ENCODE measurements around the gene DUSP6.

Gene DUSP6

DNA sequence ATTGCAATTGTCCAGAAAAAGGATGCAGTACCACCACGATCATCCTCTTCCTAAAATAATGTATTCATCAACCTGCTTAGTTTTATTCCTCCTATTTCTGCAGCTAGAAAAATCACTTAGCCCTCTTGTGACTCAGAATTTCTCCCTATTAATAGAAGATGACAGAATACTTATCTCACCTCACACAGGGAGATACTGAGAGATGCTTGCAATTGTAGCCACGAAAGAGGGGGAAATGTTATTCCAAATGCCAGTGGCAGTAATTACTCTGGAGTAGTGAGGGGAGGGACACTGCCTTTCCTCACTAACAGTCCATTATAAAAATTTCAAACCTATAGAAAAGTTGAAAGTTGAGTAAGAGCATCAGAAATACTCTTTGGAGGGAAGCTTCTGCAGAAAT, 11.8 kb upstream of the DUSP6 start:
- Mint-ChIP-seq H3K4me1 (ENCODE audit: low read depth) (no peaks in the 10 kb centered on the region), H3K27me3 (peaks cover 2% of the 10 kb centered on the region), H3K9me3 (no peaks in the 10 kb centered on the region), H3K4me3 (no peak overlapping the region), H3K27ac (no peak overlapping the region), H3K36me3 (ENCODE audit: low read depth) (no peaks in the 10 kb centered on the region)

DNA sequence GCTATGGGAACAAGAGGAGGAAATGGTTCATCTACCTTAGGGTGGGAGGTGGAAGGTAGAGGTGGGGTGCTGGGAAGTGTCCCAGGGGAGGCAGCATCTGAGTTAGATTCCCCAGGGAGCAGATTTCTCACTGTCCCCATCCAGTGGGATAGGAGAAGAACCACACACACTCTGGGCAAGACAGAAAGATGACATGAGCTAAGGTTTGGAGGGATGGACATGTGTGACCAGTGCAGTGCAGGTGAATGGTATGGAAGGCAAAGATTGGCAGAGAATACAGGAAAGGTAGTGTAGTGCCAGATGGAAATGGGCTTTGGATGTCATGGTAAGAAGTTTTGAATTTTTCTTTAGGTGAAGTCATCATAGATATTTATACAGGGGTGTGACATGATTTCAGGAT, 11.3 kb upstream of the DUSP6 start:
- Mint-ChIP-seq H3K27me3 (peaks cover 3% of the 10 kb centered on the region), H3K4me3 (no peak overlapping the region), H3K9me3 (no peaks in the 10 kb centered on the region), H3K27ac (no peak overlapping the region), H3K4me1 (ENCODE audit: low read depth) (no peaks in the 10 kb centered on the region), H3K36me3 (ENCODE audit: low read depth) (no peaks in the 10 kb centered on the region)

DNA sequence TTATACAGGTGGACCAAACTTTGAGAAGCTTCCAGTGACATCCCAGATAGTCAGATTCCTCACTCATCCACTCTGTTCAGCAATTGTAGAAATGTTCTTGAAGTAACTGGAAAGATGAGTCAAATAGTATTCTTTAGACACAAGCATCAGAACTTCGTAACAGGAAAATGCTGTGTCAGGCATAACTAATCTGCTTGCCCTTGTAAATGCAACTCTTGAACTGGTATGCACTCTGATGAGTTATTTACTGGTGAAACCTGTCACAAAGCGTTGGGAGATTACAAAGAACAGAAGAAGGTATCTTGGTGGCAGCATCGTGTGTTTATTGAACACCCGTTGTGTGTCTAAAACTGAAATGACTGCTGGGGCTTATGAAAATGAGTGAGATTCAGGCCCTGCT, 10.8 kb upstream of the DUSP6 start:
- Mint-ChIP-seq H3K4me1 (ENCODE audit: low read depth) (no peaks in the 10 kb centered on the region), H3K27ac (no peak overlapping the region), H3K4me3 (no peak overlapping the region), H3K36me3 (ENCODE audit: low read depth) (no peaks in the 10 kb centered on the region), H3K27me3 (peaks cover 3% of the 10 kb centered on the region), H3K9me3 (no peaks in the 10 kb centered on the region)

DNA sequence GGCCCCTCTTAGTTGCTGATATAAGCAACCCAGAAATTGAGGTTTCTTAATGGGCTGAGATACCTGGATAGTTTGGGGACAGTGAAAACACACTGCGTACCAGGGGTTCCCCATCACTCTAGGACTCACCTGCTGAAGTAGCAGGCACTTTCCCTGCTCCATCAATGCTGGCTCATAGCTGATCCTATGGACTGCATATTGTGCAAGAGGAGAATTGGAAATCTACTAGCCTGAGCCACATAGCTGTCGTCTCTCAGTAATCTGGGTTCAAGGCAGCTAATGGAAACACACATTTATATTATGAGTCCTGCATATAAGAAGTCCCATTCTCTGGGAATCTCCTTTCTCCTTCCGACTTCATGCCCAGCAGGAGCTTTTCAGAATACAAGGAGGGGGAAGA, 7.3 kb upstream of the DUSP6 start:
- Mint-ChIP-seq H3K27ac (no peak overlapping the region), H3K4me3 (no peak overlapping the region), H3K4me1 (ENCODE audit: low read depth) (peaks cover 13% of the 10 kb centered on the region), H3K36me3 (ENCODE audit: low read depth) (no peaks in the 10 kb centered on the region), H3K27me3 (peaks cover 3% of the 10 kb centered on the region), H3K9me3 (no peaks in the 10 kb centered on the region)

DNA sequence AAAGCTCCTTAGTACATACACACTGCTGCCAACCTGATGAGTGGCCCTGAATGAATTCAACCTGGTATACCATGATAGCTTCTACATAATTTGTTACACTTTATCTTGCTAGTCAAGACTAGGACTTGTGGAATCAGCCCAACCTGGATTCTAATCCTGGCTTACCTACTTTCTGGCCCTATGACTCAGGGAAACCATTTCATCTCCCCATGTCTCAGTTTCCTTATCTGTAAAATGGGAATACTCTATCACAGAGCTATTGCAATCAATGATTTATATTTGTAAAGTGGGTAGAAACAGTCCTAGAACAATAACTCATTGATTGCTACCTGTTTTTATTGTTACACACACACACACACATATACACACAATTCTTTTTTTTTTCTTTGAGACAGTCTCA, 6.5 kb upstream of the DUSP6 start:
- Mint-ChIP-seq H3K27ac (no peak overlapping the region), H3K4me1 (ENCODE audit: low read depth) (peaks cover 18% of the 10 kb centered on the region), H3K27me3 (peaks cover 3% of the 10 kb centered on the region), H3K4me3 (no peak overlapping the region), H3K36me3 (ENCODE audit: low read depth) (no peaks in the 10 kb centered on the region), H3K9me3 (no peaks in the 10 kb centered on the region)

DNA sequence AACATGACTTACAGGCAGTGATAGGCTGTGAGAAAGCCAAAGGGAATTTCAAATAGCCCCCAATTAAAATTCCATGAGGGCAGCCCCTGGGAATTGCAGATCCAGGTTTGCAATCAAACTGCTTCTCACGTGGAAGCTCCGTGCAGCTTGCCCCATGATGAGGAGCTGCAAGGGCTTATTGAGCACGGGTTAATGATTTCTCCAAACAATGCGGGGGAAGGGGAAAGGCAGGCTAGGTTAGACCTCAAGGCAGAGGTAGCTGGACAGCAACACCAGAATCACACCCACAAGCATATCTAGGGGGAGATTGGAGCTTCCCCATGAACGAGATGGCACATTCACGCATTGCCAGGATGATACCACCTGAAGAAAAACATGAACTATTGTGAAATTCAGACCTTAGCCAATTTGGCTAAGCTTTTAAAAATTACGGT, 5.0 kb upstream of the DUSP6 start:
- peaks cover 3% of the 10 kb centered on the region for H3K27me3 Mint-ChIP-seq
- H3K9me3 Mint-ChIP-seq = no peaks in the 10 kb centered on the region
- peaks cover 28% of the 10 kb centered on the region for H3K4me1 Mint-ChIP-seq (ENCODE audit: low read depth)
- H3K27ac Mint-ChIP-seq = no peak overlapping the region
- H3K36me3 Mint-ChIP-seq (ENCODE audit: low read depth) = no peaks in the 10 kb centered on the region
- H3K4me3 Mint-ChIP-seq = no peak overlapping the region

DNA sequence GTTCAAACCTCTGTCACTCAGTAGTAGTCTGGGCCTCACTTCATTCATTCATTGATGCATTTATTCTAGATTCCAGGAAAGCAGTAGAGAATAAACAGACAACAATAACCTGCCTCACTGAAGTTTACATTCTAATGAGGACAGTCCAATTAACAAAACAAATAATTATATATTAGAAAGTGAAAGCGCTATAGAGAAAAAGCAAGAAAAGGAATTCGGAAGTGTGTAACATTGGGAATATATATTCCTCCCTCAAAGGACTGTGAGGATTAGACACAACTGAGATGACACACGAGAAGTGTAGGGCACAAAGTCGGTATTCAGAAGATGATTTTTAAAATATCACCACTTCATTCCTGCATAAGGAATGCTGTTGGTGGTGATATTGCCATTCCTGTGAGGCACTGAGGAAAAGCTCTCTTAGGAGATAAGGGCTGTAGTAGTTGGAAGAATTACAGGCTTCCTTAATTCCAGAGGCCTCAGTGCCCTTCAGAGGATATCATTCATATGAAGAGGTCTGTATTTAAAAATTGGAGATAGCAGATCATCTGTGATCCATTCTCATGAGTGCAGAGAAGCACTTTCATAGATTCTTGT, 3.9 kb upstream of the DUSP6 start:
- no peak overlapping the region for H3K4me3 Mint-ChIP-seq
- H3K27me3 Mint-ChIP-seq = peaks cover 3% of the 10 kb centered on the region
- no peak overlapping the region for H3K27ac Mint-ChIP-seq
- H3K4me1 Mint-ChIP-seq (ENCODE audit: low read depth) = peaks cover 31% of the 10 kb centered on the region
- H3K36me3 Mint-ChIP-seq (ENCODE audit: low read depth) = no peaks in the 10 kb centered on the region
- H3K9me3 Mint-ChIP-seq = no peaks in the 10 kb centered on the region

DNA sequence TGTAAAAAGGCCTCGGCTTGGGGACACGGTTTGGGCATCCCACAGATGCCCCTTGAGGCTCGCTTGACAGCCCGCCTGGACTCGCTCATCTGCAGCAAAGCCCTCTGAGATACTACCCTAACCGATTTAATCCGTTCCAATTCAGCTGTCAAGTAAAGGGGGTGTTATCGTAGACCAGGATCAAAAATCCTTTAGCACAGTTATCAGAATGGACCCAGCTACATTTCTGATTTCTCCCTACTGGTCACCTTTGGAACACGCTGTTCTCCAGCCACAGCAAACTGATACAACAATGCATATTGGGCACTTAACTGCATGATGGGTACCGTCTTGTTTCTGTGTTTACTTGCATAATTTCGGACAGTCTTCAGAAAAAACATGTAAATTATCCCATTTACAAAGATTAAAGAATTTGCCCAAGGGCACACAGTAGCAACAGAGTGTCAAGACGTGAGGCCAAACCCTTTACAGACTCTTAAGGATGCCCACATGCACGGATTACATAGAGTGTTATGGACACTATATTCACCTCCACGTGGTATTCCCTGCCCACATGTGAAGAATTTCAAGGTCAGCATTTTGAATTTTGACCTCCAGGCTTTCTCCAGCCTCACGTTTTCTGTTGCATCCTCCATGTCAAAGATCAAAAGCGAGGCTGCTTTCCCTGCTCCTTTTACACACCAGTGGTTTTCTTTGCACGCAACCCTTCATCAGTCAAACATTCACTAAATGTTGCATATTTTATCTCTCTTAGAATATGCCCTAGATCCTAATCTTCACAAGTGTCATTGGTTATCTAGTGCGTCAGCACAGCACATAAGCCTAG, 3.2 kb upstream of the DUSP6 start:
- peaks cover 3% of the 10 kb centered on the region for H3K27me3 Mint-ChIP-seq
- peak overlapping the region; percentile 22 for H3K27ac Mint-ChIP-seq
- peaks cover 33% of the 10 kb centered on the region for H3K4me1 Mint-ChIP-seq (ENCODE audit: low read depth)
- H3K36me3 Mint-ChIP-seq (ENCODE audit: low read depth) = peaks cover 3% of the 10 kb centered on the region
- peak overlapping the region; percentile 90 for H3K4me3 Mint-ChIP-seq
- no peaks in the 10 kb centered on the region for H3K9me3 Mint-ChIP-seq

DNA sequence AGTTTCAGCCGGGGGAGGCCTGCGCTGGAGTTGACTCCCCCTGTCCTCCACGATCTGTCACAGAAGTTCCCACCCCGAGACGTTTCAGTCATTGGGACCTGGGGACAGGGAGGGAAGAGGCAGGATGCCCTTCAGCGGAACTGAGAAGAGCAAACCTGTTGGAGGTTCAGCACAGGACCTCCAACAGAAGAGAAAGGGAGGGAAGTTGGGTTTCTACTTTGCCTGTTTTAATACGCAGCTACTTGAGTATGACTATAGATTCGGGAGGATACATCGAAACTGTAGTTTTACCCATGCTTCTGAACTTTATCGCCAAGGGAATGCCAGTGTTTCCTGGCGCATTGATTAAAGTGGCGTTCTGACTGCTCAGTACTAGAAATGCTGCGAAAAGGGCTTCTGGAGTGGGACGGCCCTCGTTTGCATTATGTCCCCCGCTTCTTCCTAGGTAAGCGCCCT, 2.3 kb upstream of the DUSP6 start:
- H3K4me1 Mint-ChIP-seq (ENCODE audit: low read depth) = peaks cover 41% of the 10 kb centered on the region
- H3K36me3 Mint-ChIP-seq (ENCODE audit: low read depth) = peaks cover 9% of the 10 kb centered on the region
- peak overlapping the region; percentile 86 for H3K27ac Mint-ChIP-seq
- peak overlapping the region; percentile 90 for H3K4me3 Mint-ChIP-seq
- peaks cover 3% of the 10 kb centered on the region for H3K27me3 Mint-ChIP-seq
- no peaks in the 10 kb centered on the region for H3K9me3 Mint-ChIP-seq

DNA sequence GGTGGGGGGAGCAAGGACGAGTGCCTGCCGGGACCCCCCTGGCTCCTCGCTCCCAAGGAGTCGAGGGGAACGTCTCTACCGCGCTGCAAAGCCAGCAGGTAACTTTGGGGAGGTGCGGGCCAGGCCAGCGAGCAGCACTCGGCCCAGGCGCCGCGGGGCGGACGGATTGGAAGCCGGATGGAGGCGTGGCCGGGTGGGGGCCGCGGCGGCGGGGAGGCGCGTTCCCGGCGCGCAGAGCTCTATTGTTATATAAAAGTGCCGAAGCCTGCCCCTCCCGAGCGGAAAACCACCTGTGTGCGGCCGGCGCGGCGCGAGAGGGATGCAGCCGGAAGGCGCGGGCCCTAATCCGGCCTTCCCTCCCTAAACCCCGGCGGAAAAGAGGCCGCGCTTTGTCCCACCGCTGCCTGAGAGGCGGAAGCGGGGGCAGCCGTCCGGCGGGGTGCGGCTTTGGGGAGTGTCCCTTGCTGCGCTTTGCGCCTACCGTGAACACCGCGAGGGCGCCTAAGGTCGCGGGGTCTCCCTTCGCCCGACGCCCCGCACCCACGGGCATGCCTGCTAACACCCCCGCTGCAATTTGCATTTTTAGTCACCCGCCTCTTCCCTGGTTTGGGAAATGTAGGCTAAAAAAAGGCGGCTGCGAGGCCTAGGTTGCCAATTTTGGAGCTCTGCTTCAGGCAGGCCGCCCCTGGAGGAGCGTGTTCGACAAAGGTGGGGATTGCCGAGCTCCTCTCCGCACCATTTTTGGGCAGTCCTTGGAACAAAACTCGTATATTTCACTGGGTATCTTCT, 1.7 kb upstream of the DUSP6 start:
- Mint-ChIP-seq H3K36me3 (ENCODE audit: low read depth) (peaks cover 15% of the 10 kb centered on the region), H3K9me3 (no peaks in the 10 kb centered on the region), H3K4me3 (peak overlapping the region; percentile 90), H3K27me3 (peaks cover under 1% of the 10 kb centered on the region), H3K27ac (peak overlapping the region; percentile 86), H3K4me1 (ENCODE audit: low read depth) (peaks cover 47% of the 10 kb centered on the region)

DNA sequence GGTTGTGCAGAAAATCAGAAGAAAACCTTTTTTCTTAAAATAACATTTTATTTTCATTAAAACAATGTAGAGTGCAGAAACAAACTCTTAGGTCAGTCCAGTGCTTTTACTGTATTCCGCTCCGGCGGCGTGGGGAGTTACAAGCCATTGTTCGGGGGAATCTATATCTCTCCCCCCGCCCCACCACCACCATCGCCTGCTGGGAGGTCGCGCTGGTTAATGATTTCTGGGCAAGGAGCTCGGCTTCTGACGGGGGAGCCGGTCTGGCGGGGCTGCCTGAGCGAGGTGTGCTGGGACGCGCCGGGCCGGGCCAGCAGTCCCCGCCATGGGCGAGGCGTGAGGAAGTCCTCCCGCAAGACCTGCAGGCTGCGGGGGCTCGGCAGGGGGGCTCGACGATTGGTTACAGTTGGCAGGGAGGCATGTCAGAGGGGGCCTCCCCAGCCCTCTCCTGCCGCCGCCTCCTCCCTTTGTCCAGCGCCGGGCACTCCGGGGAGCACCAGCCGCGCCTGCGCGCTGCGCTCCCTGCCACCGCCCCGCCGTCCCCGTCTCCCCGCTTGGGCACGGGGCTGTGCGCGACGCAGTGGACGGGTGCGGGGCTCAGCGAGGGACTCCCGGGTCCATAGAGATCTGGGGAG, 1.0 kb upstream of the DUSP6 start:
- no peaks in the 10 kb centered on the region for H3K9me3 Mint-ChIP-seq
- H3K27ac Mint-ChIP-seq = peak overlapping the region; percentile 94
- H3K4me1 Mint-ChIP-seq (ENCODE audit: low read depth) = peaks cover 54% of the 10 kb centered on the region
- H3K27me3 Mint-ChIP-seq = no peaks in the 10 kb centered on the region
- peaks cover 22% of the 10 kb centered on the region for H3K36me3 Mint-ChIP-seq (ENCODE audit: low read depth)
- H3K4me3 Mint-ChIP-seq = peak overlapping the region; percentile 90

DNA sequence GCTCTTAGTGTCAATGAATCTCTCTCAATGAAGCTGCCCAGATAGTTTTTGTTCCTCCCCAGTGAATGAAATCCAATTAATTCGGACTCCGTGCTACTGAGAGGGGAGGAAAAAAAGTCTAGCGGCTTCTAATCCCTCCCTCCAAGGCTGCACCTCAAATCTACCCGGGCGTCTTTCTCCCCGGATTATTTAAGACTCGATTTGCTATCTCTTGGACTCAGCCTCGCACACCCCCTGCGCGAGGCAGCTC, 134 bp downstream of the DUSP6 start:
- Mint-ChIP-seq H3K27me3 (no peaks in the 10 kb centered on the region), H3K36me3 (ENCODE audit: low read depth) (peaks cover 34% of the 10 kb centered on the region), H3K9me3 (no peaks in the 10 kb centered on the region), H3K4me1 (ENCODE audit: low read depth) (peaks cover 65% of the 10 kb centered on the region), H3K27ac (peak overlapping the region; percentile 94), H3K4me3 (peak overlapping the region; percentile 90)

DNA sequence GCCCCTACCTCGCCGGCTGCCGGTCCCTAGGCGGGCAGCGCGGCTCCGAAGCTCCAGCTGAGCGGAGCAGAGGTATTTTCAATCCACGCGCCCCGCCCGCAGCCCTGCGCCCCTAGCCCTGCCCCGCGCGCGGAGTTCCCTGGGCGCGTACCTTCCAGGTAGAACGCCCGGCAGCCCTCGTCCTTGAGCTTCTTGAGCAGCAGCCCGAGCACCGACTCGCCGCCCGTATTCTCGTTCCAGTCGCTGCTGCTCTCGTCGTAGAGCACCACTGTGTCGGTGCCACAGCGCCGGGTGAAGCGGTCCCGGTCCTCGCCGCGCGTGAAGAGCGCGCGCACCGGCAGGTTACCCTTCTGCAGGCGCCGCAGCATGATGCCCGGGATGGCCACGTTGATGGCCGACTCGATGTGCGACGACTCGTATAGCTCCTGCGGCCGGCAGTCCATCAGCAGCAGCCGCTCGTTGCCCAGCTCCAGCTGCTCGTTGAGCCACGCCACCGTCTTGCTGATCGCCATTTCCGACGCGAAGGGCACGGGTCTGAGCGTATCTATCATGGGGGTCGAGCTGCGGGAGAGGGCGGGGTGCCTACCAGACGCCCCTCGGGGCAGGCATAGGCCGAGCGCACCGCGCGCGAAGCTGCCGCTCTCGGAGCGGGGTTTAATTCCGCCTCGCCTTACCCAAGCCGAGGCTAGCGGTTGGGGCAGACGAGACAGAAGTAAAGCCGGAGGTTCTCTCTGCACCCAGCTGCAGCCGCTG, 636 bp downstream of the DUSP6 start:
- peak overlapping the region; percentile 90 for H3K4me3 Mint-ChIP-seq
- peaks cover 70% of the 10 kb centered on the region for H3K4me1 Mint-ChIP-seq (ENCODE audit: low read depth)
- peak overlapping the region; percentile 94 for H3K27ac Mint-ChIP-seq
- no peaks in the 10 kb centered on the region for H3K9me3 Mint-ChIP-seq
- no peaks in the 10 kb centered on the region for H3K27me3 Mint-ChIP-seq
- peaks cover 36% of the 10 kb centered on the region for H3K36me3 Mint-ChIP-seq (ENCODE audit: low read depth)

DNA sequence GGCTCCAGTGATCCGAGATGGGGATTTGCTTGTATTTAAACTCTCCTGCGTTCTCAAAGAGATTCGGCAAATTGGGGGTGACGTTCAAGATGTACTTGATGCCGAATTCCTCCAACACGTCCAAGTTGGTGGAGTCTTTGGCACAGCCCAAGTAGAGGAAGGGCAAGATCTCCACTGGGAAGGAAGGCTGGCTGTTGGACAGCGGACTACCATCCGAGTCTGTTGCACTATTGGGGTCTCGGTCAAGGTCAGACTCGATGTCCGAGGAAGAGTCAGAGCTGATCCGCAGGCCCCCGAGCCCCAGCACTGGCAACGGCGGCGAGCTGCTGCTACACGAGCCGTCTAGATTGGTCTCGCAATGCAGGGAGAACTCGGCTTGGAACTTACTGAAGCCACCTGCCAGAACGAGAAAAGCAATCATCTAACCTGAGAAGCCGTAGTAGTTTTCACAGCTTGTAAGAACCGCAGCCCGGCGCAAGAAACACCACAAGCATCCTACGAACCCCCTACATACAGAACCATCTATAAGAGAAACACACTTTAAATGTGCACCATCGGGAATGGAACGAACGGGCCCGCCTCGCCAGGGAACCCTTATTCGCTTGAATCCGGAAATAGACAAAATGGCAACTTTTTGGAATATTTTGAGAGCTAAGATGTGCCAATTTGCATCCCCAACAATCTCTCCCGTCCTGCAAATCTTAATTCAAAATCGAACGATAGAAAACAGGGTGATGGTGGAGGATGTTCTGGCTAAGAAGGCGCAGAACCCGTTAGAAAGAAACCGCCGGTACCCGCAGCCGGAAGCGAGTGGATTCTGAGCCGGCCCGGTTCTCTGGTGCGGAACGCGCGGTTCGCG, 1.4 kb downstream of the DUSP6 start:
- Mint-ChIP-seq H3K4me3 (peak overlapping the region; percentile 90), H3K9me3 (no peaks in the 10 kb centered on the region), H3K36me3 (ENCODE audit: low read depth) (peaks cover 36% of the 10 kb centered on the region), H3K27ac (peak overlapping the region; percentile 94), H3K27me3 (no peaks in the 10 kb centered on the region), H3K4me1 (ENCODE audit: low read depth) (peaks cover 77% of the 10 kb centered on the region)

Measured in stimulated activated naive CD8-positive, alpha-beta T cell treated with anti-CD3 and anti-CD28 coated beads, Interleukin-15, Interleukin-2, amounts not matched to agents 100 ng/mL and 50 ng/mL, for 24 hours (primary cell).